ENCODE data around the gene ARTN.

GRCh38 chr1:43908858-43909257 lies 24.7 kb upstream of the ARTN start:
- no peak for TF ChIP-seq CTCF (IDR thresholded peaks at IDR 0.05)
- TF ChIP-seq POLR2A (IDR thresholded peaks at IDR 0.05): no peak

Data from ovary (tissue), 3 donors.